Muscle of leg (tissue), 11 donors: Measurements from ENCODE around the gene LGR6. TPM values are rescaled to one million over a fixed set of nuclear protein-coding genes. Genes with fewer than 3 reads are reported as not detected.
"Not testable (repeated sequence)": the region's sequence is repeated elsewhere in the genome, so short reads cannot be mapped to it uniquely, and the experiment has no call there.

Source experiments
- DNase-seq: peaks from one replicate; pipeline ENCODE4 v3.0.0; 2013
- H3K27ac ChIP-seq: one replicate; pipeline ENCODE4 v1.5.1; 2013; ENCODE audit warnings: mild to moderate bottlenecking, low read length, control low read depth
- H3K27me3 ChIP-seq: one replicate; pipeline ENCODE4 v1.6.1; 2013; ENCODE audit warnings: low read length; ENCODE audit not compliant: control insufficient read depth, insufficient read depth
- H3K36me3 ChIP-seq: one replicate; pipeline ENCODE4 v1.6.1; 2013; ENCODE audit warnings: low read length; ENCODE audit not compliant: control insufficient read depth, insufficient read depth
- H3K4me1 ChIP-seq: one replicate; pipeline ENCODE4 v1.6.1; 2013; ENCODE audit warnings: low read length; ENCODE audit not compliant: control insufficient read depth, insufficient read depth
- H3K4me3 ChIP-seq: one replicate; pipeline ENCODE4 v1.5.1; 2013; ENCODE audit warnings: low read length, control low read depth
- H3K9me3 ChIP-seq: replicated peaks from 2 replicates; pipeline ENCODE4 v1.6.1; 2013; ENCODE audit warnings: low read depth, low read length; ENCODE audit not compliant: control insufficient read depth
- WGBS: methylation state at CpG from one replicate; pipeline ENCODE4 v1.1.5; 2013; ENCODE audit warnings: missing lambda C conversion rate; ENCODE audit not compliant: insufficient coverage; 5-methylcytosine and 5-hydroxymethylcytosine counted together
- polyA plus RNA-seq, 8 donors: library from polyadenylated mRNA; unstranded; fragments of 120-200 nt; gene quantifications; one replicate each; pipeline versions ENCODE4 v1.2.1 to v1.2.3, GENCODE V29; 2013; ENCODE audit warnings: inconsistent platforms in 1 of 8, low replicate concordance in 1 of 8; ENCODE audit not compliant: insufficient read length in 8 of 8, insufficient read depth in 1 of 8
- total RNA-seq: library from RNA; stranded (reverse); fragments of 120-200 nt; gene quantifications from one replicate; pipeline ENCODE4 v1.2.4, GENCODE V29; 2013

LGR6 gene
- total and polyA plus RNA-seq, 9 donors, result 0.09 to 4.2 (median 0.31) TPM

GRCh38 chr1:202351725-202352124, 158.1 kb downstream of the LGR6 start:
- Histone ChIP-seq H3K4me3 (no peak overlapping the region), H3K4me1 (peaks cover 2% of the 10 kb centered on the region), H3K27ac (no peak overlapping the region), H3K27me3 (no peaks in the 10 kb centered on the region), H3K9me3 (no peaks in the 10 kb centered on the region), H3K36me3 (no peaks in the 10 kb centered on the region)
- DNase-seq, result no peak
- 65% methylated on average over 2 of the region's 2 CpGs for WGBS

GRCh38 chr1:202352583-202353197, 159.1 kb downstream of the LGR6 start:
- not testable (repeated sequence) for H3K4me3 ChIP-seq, DNase-seq, H3K4me1 ChIP-seq, H3K27me3 ChIP-seq, H3K27ac ChIP-seq, H3K9me3 ChIP-seq, H3K36me3 ChIP-seq
- 87% methylated on average over 2 of the region's 11 CpGs for WGBS

- DNase-seq, result no peak
- no peaks in the 10 kb centered on the region for H3K36me3 ChIP-seq
- no peak overlapping the region for H3K27ac ChIP-seq
- H3K27me3 ChIP-seq, result no peaks in the 10 kb centered on the region
- H3K4me1 ChIP-seq, result no peaks in the 10 kb centered on the region
- no peaks in the 10 kb centered on the region for H3K9me3 ChIP-seq
- no peak overlapping the region for H3K4me3 ChIP-seq
These were observed 162.4 kb downstream of the LGR6 start for GRCh38 chr1:202355944-202356553.

- Histone ChIP-seq H3K27ac (no peak overlapping the region), H3K9me3 (no peaks in the 10 kb centered on the region), H3K27me3 (no peaks in the 10 kb centered on the region), H3K4me3 (no peak overlapping the region), H3K36me3 (no peaks in the 10 kb centered on the region), H3K4me1 (no peaks in the 10 kb centered on the region)
- no peak for DNase-seq
These were observed 163.9 kb downstream of the LGR6 start for GRCh38 chr1:202357506-202357905.

GRCh38 chr1:202361224-202361623, 167.6 kb downstream of the LGR6 start:
- H3K4me3 ChIP-seq, result no peak overlapping the region
- no peak overlapping the region for H3K27ac ChIP-seq
- H3K36me3 ChIP-seq, result no peaks in the 10 kb centered on the region
- WGBS, result 100% methylated on average over 1 of the region's 2 CpGs
- no peaks in the 10 kb centered on the region for H3K4me1 ChIP-seq
- H3K9me3 ChIP-seq, result no peaks in the 10 kb centered on the region
- DNase-seq, result no peak
- no peaks in the 10 kb centered on the region for H3K27me3 ChIP-seq

GRCh38 chr1:202361701-202362100, 168.1 kb downstream of the LGR6 start:
- Histone ChIP-seq H3K36me3 (no peaks in the 10 kb centered on the region), H3K4me3 (no peak overlapping the region), H3K27me3 (no peaks in the 10 kb centered on the region), H3K9me3 (no peaks in the 10 kb centered on the region), H3K27ac (no peak overlapping the region), H3K4me1 (no peaks in the 10 kb centered on the region)
- DNase-seq, result no peak
- 65% methylated on average over 2 of the region's 3 CpGs for WGBS

- no peak for DNase-seq
- Histone ChIP-seq H3K27me3 (no peaks in the 10 kb centered on the region), H3K27ac (no peak overlapping the region), H3K9me3 (no peaks in the 10 kb centered on the region), H3K36me3 (no peaks in the 10 kb centered on the region), H3K4me1 (no peaks in the 10 kb centered on the region), H3K4me3 (no peak overlapping the region)
- no CpG with 5 or more reads among the region's 2 CpGs for WGBS
These were observed 168.6 kb downstream of the LGR6 start for GRCh38 chr1:202362212-202362611.

- Histone ChIP-seq H3K36me3 (no peaks in the 10 kb centered on the region), H3K27ac (no peak overlapping the region), H3K4me1 (no peaks in the 10 kb centered on the region), H3K4me3 (no peak overlapping the region), H3K9me3 (no peaks in the 10 kb centered on the region), H3K27me3 (no peaks in the 10 kb centered on the region)
- 86% methylated on average over 1 of the region's 4 CpGs for WGBS
- no peak for DNase-seq
These were observed 171.7 kb downstream of the LGR6 start for GRCh38 chr1:202365092-202365815.

- Histone ChIP-seq H3K36me3 (no peaks in the 10 kb centered on the region), H3K9me3 (no peaks in the 10 kb centered on the region), H3K27me3 (no peaks in the 10 kb centered on the region), H3K27ac (no peak overlapping the region), H3K4me1 (no peaks in the 10 kb centered on the region), H3K4me3 (no peak overlapping the region)
- no CpG with 5 or more reads among the region's 1 CpG for WGBS
- DNase-seq, result no peak
These were observed 173.7 kb downstream of the LGR6 start for GRCh38 chr1:202367271-202367670.
